NCI-H446 treated with DMSO at 0.1 percent for 48 hours (cell line): Measurements from ENCODE around the gene ZDHHC11B.
"Not testable (repeated sequence)": the region's sequence is repeated elsewhere in the genome, so short reads cannot be mapped to it uniquely, and the experiment has no call there.

Experiments
- DNase-seq: peaks from one replicate; lab custom pipeline; 2025; lab: John Stamatoyannopoulos, UW

ZDHHC11B gene

GRCh38 chr5:769485-770145, 14.9 kb downstream of the ZDHHC11B start:
- not testable (repeated sequence) for DNase-seq

GRCh38 chr5:766666-767431, 17.7 kb downstream of the ZDHHC11B start:
- DNase-seq = no peak

- no peak for DNase-seq
These were observed 18.4 kb downstream of the ZDHHC11B start for GRCh38 chr5:765948-766631.

- no peak for DNase-seq
These were observed 20.3 kb downstream of the ZDHHC11B start for GRCh38 chr5:763998-764781.

- DNase-seq = no peak
These were observed 21.1 kb downstream of the ZDHHC11B start for GRCh38 chr5:763397-763796.

- not testable (repeated sequence) for DNase-seq
These were observed 21.5 kb downstream of the ZDHHC11B start for GRCh38 chr5:762996-763395.

GRCh38 chr5:761854-762710, 22.4 kb downstream of the ZDHHC11B start:
- DNase-seq = no peak

GRCh38 chr5:761059-761771, 23.3 kb downstream of the ZDHHC11B start:
- no peak for DNase-seq

- no peak for DNase-seq
These were observed 24.0 kb downstream of the ZDHHC11B start for GRCh38 chr5:760363-761058.

GRCh38 chr5:759781-760362, 24.7 kb downstream of the ZDHHC11B start:
- DNase-seq = no peak

GRCh38 chr5:759111-759751, 25.3 kb downstream of the ZDHHC11B start:
- DNase-seq = no peak

- DNase-seq = no peak
These were observed 25.9 kb downstream of the ZDHHC11B start for GRCh38 chr5:758698-759053.

GRCh38 chr5:757931-758697, 26.4 kb downstream of the ZDHHC11B start:
- DNase-seq = no peak

- DNase-seq = no peak
These were observed 27.1 kb downstream of the ZDHHC11B start for GRCh38 chr5:757346-757930.

- DNase-seq = no peak
These were observed 27.6 kb downstream of the ZDHHC11B start for GRCh38 chr5:756865-757345.

GRCh38 chr5:756171-756570, 28.4 kb downstream of the ZDHHC11B start:
- DNase-seq = no peak

- DNase-seq = not testable (repeated sequence)
These were observed 30.3 kb downstream of the ZDHHC11B start for GRCh38 chr5:754143-754632.
